K562 (cell line): Measurements from ENCODE around the gene JUNB. TPM values are rescaled to one million over a fixed set of nuclear protein-coding genes. Genes with fewer than 3 reads are reported as not detected.
A peak's percentile ranks its signal among the peaks of the same experiment; 100 is the strongest.

Experiments
- FOS ChIP-seq: IDR thresholded peaks from 3 replicates; pipeline ENCODE4 v1.6.1; 2011; ENCODE audit not compliant: insufficient read length; ENCODE audit errors: extremely low read depth
- FOXK2 ChIP-seq, 2 experiments: fragments of 450-650 bp; IDR thresholded peaks in 1 of 2; conservative IDR thresholded peaks in 1 of 2; 2 replicates each; pipeline ENCODE4 v1.6.1; 2016; ENCODE audit warnings: low read depth in 2 of 2, mild to moderate bottlenecking in 1 of 2
- GABPB1 ChIP-seq: sonication (generic); formaldehyde crosslinking; IDR thresholded peaks from 2 replicates; pipeline ENCODE4 v1.8.0; 2022; ENCODE audit warnings: mild to moderate bottlenecking, missing genetic modification reagents
- MECOM ChIP-seq: fragments of 250-450 bp; sonication (Bioruptor Pico); IDR thresholded peaks from 2 replicates; pipeline ENCODE4 v1.8.0; 2022; ENCODE audit warnings: inconsistent platforms
- MITF ChIP-seq: IDR thresholded peaks from 2 replicates; pipeline ENCODE4 v1.6.1; 2014; ENCODE audit warnings: antibody characterized with exemption
- PCBP1 ChIP-seq: fragments of 200-400 bp; formaldehyde crosslinking; IDR thresholded peaks from 2 replicates; pipeline ENCODE4 v1.6.1; 2018; ENCODE audit warnings: mild to moderate bottlenecking, low read depth, low read length; ENCODE audit not compliant: poor library complexity, severe bottlenecking
- POLR2AphosphoS2 ChIP-seq: IDR thresholded peaks from 2 replicates; pipeline ENCODE4 v1.6.1; 2012; ENCODE audit warnings: low read length, improper control_type of control experiment
- POLR2G ChIP-seq: fragments of 200-400 bp; formaldehyde crosslinking; IDR thresholded peaks from 2 replicates; pipeline ENCODE4 v1.6.1; 2017; ENCODE audit warnings: low read depth, mild to moderate bottlenecking, antibody characterized with exemption, low read length, moderate library complexity
- RFX5 ChIP-seq: IDR thresholded peaks from 2 replicates; pipeline ENCODE4 v1.6.1; 2011; ENCODE audit warnings: low read depth, mild to moderate bottlenecking, improper control_type of control experiment, low read length
- RUNX1 ChIP-seq: sonication (generic); IDR thresholded peaks from 2 replicates; pipeline ENCODE4 v1.6.1; 2016; ENCODE audit warnings: antibody characterized with exemption, low read depth
- TEAD1 ChIP-seq, 2 experiments: fragments of 450-650 bp in 1 of 2; sonication (generic) in 1 of 2; formaldehyde crosslinking; IDR thresholded peaks; 2 replicates each; pipeline versions ENCODE4 v1.4.0 to v1.8.0; 2020 to 2022; ENCODE audit warnings: mild to moderate bottlenecking in 2 of 2, missing genetic modification reagents in 1 of 2
- ZNF134 ChIP-seq: fragments of 250-450 bp; sonication (Bioruptor Pico); conservative IDR thresholded peaks from 2 replicates; pipeline ENCODE4 v1.4.0; 2020
- ZNF655 ChIP-seq: fragments of 250-450 bp; sonication (Bioruptor Pico); IDR thresholded peaks from 2 replicates; pipeline ENCODE4 v1.5.0; 2021
- polyA plus RNA-seq, 8 experiments: library from polyadenylated mRNA; depleted of rRNA in 4 of 8; stranded (reverse) in 5 of 8; unstranded in 3 of 8; fragments of >200 nt; fragmentation: Nextera tagmentation in 2 of 8; fragmentation: Illumina TruSeq in 1 of 8; extraction: Ambion mirVana in 2 of 8; extraction: Trizol in 1 of 8; gene quantifications; 2 replicates each; pipeline versions ENCODE4 v1.2.1 to v1.2.3, GENCODE V29; 2011 to 2014; ENCODE audit warnings: inconsistent platforms in 1 of 8, missing spikeins in 1 of 8
- total RNA-seq, 7 experiments: library from RNA; depleted of rRNA in 6 of 7; stranded (reverse); fragments of >200 nt in 6 of 7; fragmentation: Illumina TruSeq in 2 of 7; extraction: Trizol in 2 of 7; gene quantifications; 2 replicates each; pipeline versions ENCODE4 v1.2.1 to v1.2.3, GENCODE V29; 2011 to 2021; ENCODE audit warnings: low replicate concordance in 1 of 7
- TF ChIP-seq, protein P1 (sequence below): sonication (generic); formaldehyde crosslinking; IDR thresholded peaks from 2 replicates; pipeline ENCODE4 v1.8.1; 2023; ENCODE audit warnings: mild to moderate bottlenecking, missing genetic modification reagents
- TF ChIP-seq, protein P2 (sequence below): IDR thresholded peaks from 3 replicates; pipeline ENCODE4 v1.6.1; 2011; ENCODE audit warnings: borderline replicate concordance, mild to moderate bottlenecking, moderate library complexity; ENCODE audit not compliant: insufficient read length; ENCODE audit errors: extremely low read depth
- TF ChIP-seq, protein P3 (sequence below): fragments of 250-450 bp; sonication (Bioruptor Pico); IDR thresholded peaks from 2 replicates; pipeline ENCODE4 v1.5.0; 2022; ENCODE audit warnings: mild to moderate bottlenecking

JUNB gene
- total and polyA plus RNA-seq, 9 of the 15 experiments (the other 6 are each of a cell fraction or from before 2014, with no cell fraction given): 0.23 to 88.1 (median 13.1) TPM

- TF ChIP-seq, protein P1, sequence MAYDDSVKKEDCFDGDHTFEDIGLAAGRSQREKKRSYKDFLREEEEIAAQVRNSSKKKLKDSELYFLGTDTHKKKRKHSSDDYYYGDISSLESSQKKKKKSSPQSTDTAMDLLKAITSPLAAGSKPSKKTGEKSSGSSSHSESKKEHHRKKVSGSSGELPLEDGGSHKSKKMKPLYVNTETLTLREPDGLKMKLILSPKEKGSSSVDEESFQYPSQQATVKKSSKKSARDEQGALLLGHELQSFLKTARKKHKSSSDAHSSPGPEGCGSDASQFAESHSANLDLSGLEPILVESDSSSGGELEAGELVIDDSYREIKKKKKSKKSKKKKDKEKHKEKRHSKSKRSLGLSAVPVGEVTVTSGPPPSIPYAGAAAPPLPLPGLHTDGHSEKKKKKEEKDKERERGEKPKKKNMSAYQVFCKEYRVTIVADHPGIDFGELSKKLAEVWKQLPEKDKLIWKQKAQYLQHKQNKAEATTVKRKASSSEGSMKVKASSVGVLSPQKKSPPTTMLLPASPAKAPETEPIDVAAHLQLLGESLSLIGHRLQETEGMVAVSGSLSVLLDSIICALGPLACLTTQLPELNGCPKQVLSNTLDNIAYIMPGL (CRISPR knock-in tag): no peak
- TF ChIP-seq MITF (0 out of 2 replicates have a peak, but pooled peaks have one; percentile 35), GABPB1 (CRISPR knock-in tag) (no peak; the same call in 1 of the 2 replicates), ZNF655 (no peak), PCBP1 (peak; percentile 30), RUNX1 (no peak), RFX5 (no peak), TEAD1 (CRISPR knock-in tag; IDR thresholded peaks at IDR 0.05) (no peak), MECOM (no peak), FOS (no peak), POLR2G (peak; percentile 78), FOXK2 (conservative IDR thresholded peaks at IDR 0.05 in 1 of 2, IDR thresholded peaks at IDR 0.05 in 1 of 2; ENCODE audit: low read depth in 2 of 2) (no peak), POLR2AphosphoS2 (no peak), ZNF134 (CRISPR knock-in tag) (no peak)
- TF ChIP-seq, protein P2, sequence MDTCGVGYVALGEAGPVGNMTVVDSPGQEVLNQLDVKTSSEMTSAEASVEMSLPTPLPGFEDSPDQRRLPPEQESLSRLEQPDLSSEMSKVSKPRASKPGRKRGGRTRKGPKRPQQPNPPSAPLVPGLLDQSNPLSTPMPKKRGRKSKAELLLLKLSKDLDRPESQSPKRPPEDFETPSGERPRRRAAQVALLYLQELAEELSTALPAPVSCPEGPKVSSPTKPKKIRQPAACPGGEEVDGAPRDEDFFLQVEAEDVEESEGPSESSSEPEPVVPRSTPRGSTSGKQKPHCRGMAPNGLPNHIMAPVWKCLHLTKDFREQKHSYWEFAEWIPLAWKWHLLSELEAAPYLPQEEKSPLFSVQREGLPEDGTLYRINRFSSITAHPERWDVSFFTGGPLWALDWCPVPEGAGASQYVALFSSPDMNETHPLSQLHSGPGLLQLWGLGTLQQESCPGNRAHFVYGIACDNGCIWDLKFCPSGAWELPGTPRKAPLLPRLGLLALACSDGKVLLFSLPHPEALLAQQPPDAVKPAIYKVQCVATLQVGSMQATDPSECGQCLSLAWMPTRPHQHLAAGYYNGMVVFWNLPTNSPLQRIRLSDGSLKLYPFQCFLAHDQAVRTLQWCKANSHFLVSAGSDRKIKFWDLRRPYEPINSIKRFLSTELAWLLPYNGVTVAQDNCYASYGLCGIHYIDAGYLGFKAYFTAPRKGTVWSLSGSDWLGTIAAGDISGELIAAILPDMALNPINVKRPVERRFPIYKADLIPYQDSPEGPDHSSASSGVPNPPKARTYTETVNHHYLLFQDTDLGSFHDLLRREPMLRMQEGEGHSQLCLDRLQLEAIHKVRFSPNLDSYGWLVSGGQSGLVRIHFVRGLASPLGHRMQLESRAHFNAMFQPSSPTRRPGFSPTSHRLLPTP: no peak
- TF ChIP-seq, protein P3, sequence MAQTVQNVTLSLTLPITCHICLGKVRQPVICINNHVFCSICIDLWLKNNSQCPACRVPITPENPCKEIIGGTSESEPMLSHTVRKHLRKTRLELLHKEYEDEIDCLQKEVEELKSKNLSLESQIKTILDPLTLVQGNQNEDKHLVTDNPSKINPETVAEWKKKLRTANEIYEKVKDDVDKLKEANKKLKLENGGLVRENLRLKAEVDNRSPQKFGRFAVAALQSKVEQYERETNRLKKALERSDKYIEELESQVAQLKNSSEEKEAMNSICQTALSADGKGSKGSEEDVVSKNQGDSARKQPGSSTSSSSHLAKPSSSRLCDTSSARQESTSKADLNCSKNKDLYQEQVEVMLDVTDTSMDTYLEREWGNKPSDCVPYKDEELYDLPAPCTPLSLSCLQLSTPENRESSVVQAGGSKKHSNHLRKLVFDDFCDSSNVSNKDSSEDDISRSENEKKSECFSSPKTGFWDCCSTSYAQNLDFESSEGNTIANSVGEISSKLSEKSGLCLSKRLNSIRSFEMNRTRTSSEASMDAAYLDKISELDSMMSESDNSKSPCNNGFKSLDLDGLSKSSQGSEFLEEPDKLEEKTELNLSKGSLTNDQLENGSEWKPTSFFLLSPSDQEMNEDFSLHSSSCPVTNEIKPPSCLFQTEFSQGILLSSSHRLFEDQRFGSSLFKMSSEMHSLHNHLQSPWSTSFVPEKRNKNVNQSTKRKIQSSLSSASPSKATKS (CRISPR knock-in tag): no peak
Measured at GRCh38 chr19:12774588-12775555, 16.4 kb upstream of the JUNB start, which contains the start of gene HOOK2 (continued).
